GM23338 (cell line): Measurements from ENCODE around the gene TEKT5. TPM values are rescaled to one million over a fixed set of nuclear protein-coding genes. Genes with fewer than 3 reads are reported as not detected.
A peak's percentile ranks its signal among the peaks of the same experiment; 100 is the strongest.

Experiments used
- ATAC-seq: fragments of 200-7000 bp; cut with Tn5 transposase; 3 replicates; pipeline ENCODE4 v1.9.1; 2020
- DNase-seq: peaks from one replicate; pipeline ENCODE4 v3.0.0-alpha.2; 2015; ENCODE audit warnings: low spot score
- H2AFZ ChIP-seq: fragments of 200-600 bp; sonication (generic); 2 replicates; pipeline ENCODE4 v1.8.0; 2016; ENCODE audit warnings: antibody characterized with exemption, mild to moderate bottlenecking, moderate library complexity
- H3F3A ChIP-seq: fragments of 200-600 bp; sonication (generic); replicated peaks from 2 replicates; pipeline ENCODE4 v1.8.0; 2017; ENCODE audit warnings: antibody characterized with exemption, mixed run types, low read depth
- H3K27ac ChIP-seq: fragments of 200-600 bp; sonication (generic); 2 replicates; pipeline ENCODE4 v1.6.1; 2016; ENCODE audit warnings: low read depth
- H3K27me3 ChIP-seq: fragments of 200-600 bp; sonication (generic); 2 replicates; pipeline ENCODE4 v1.8.0; 2016; ENCODE audit warnings: mild to moderate bottlenecking, mixed run types, moderate library complexity; ENCODE audit not compliant: insufficient read depth
- H3K36me3 ChIP-seq: fragments of 200-600 bp; sonication (generic); 2 replicates; pipeline ENCODE4 v1.8.0; 2016; ENCODE audit warnings: mild to moderate bottlenecking; ENCODE audit not compliant: insufficient read depth
- H3K4me1 ChIP-seq: fragments of 200-600 bp; sonication (generic); 2 replicates; pipeline ENCODE4 v1.8.0; 2016; ENCODE audit warnings: mild to moderate bottlenecking, moderate library complexity; ENCODE audit not compliant: insufficient read depth
- H3K4me2 ChIP-seq: fragments of 200-600 bp; sonication (generic); 2 replicates; pipeline ENCODE4 v1.7.1; 2017; ENCODE audit warnings: mixed run types
- H3K4me3 ChIP-seq: fragments of 200-600 bp; sonication (generic); 2 replicates; pipeline ENCODE4 v1.6.1; 2016; ENCODE audit warnings: mixed run types
- H3K79me2 ChIP-seq: fragments of 200-600 bp; sonication (generic); replicated peaks from 2 replicates; pipeline ENCODE4 v1.8.0; 2017; ENCODE audit warnings: mild to moderate bottlenecking; ENCODE audit not compliant: insufficient read depth
- H3K9me2 ChIP-seq: fragments of 200-600 bp; sonication (generic); 2 replicates; pipeline ENCODE4 v1.8.0; 2017; ENCODE audit not compliant: insufficient read depth
- H4K20me1 ChIP-seq: fragments of 200-600 bp; sonication (generic); replicated peaks from 2 replicates; pipeline ENCODE4 v1.8.0; 2017; ENCODE audit warnings: mild to moderate bottlenecking; ENCODE audit not compliant: insufficient read depth
- H3K27ac Mint-ChIP-seq: 2 replicates; pipeline ENCODE4 v1.8.0; 2020; ENCODE audit warnings: inconsistent platforms, mild to moderate bottlenecking, moderate library complexity, mixed read lengths
- H3K27me3 Mint-ChIP-seq: 3 replicates; pipeline ENCODE4 v1.8.0; 2022; ENCODE audit warnings: low read depth, mild to moderate bottlenecking, moderate library complexity, mixed read lengths, inconsistent platforms; ENCODE audit not compliant: insufficient read depth, poor library complexity
- H3K36me3 Mint-ChIP-seq: 3 replicates; pipeline ENCODE4 v1.8.0; 2021; ENCODE audit warnings: low read depth, mild to moderate bottlenecking, inconsistent platforms, moderate library complexity, mixed read lengths
- H3K4me1 Mint-ChIP-seq: 3 replicates; pipeline ENCODE4 v1.8.0; 2020; ENCODE audit warnings: mild to moderate bottlenecking, inconsistent platforms, mixed read lengths
- H3K4me3 Mint-ChIP-seq: 3 replicates; pipeline ENCODE4 v1.8.0; 2021; ENCODE audit warnings: moderate library complexity, mild to moderate bottlenecking, inconsistent platforms, mixed read lengths
- H3K9me3 Mint-ChIP-seq: 3 replicates; pipeline ENCODE4 v1.8.0; 2020; ENCODE audit warnings: moderate library complexity, mild to moderate bottlenecking, inconsistent platforms, mixed read lengths
- EZH2phosphoT487 ChIP-seq: fragments of 200-600 bp; sonication (generic); IDR thresholded peaks from one replicate; pipeline ENCODE4 v1.8.1; 2018; ENCODE audit warnings: antibody characterized with exemption; ENCODE audit not compliant: unreplicated experiment
- NANOG ChIP-seq: IDR thresholded peaks from 2 replicates; pipeline ENCODE4 v1.6.1; 2016; ENCODE audit warnings: antibody characterized with exemption, borderline replicate concordance
- REST ChIP-seq: IDR thresholded peaks from one replicate; pipeline ENCODE4 v1.6.1; 2018; ENCODE audit warnings: antibody characterized with exemption; ENCODE audit not compliant: unreplicated experiment
- STAT1 ChIP-seq: IDR thresholded peaks from one replicate; pipeline ENCODE4 v1.6.1; 2016; ENCODE audit warnings: antibody characterized with exemption; ENCODE audit not compliant: unreplicated experiment
- ZNF114 ChIP-seq: fragments of 250-450 bp; sonication (Bioruptor Pico); IDR thresholded peaks from 2 replicates; pipeline ENCODE4 v1.5.0; 2020; ENCODE audit warnings: mild to moderate bottlenecking, moderate library complexity
- polyA plus RNA-seq: library from polyadenylated mRNA; unstranded; fragments of >200 nt; fragmentation: Nextera tagmentation; extraction: Ambion mirVana; gene quantifications from 2 replicates; pipeline ENCODE4 v1.2.1, GENCODE V29; 2016
- total RNA-seq: library from RNA; depleted of rRNA; stranded (reverse); fragments of >200 nt; shearing (Covaris generic); gene quantifications from 2 replicates; pipeline ENCODE4 v1.2.3, GENCODE V29; 2014
- TF ChIP-seq, protein P1 (sequence below), 2 experiments: fragments of 200-600 bp in 1 of 2; sonication (generic) in 1 of 2; conservative IDR thresholded peaks; 2 replicates each; pipeline versions ENCODE4 v1.5.1 to v1.6.1; 2016 to 2017; ENCODE audit warnings: antibody characterized with exemption in 2 of 2, low read depth in 2 of 2, mild to moderate bottlenecking in 2 of 2, moderate library complexity in 1 of 2
- TF ChIP-seq, protein P2 (sequence below): IDR thresholded peaks from 2 replicates; pipeline ENCODE4 v1.6.1; 2016; ENCODE audit warnings: antibody characterized with exemption
- TF ChIP-seq, protein P3 (sequence below): fragments of 250-450 bp; sonication (Bioruptor Pico); IDR thresholded peaks from 2 replicates; pipeline ENCODE4 v1.5.0; 2020; ENCODE audit warnings: mild to moderate bottlenecking, moderate library complexity

Gene TEKT5
- total and polyA plus RNA-seq, 2 experiments from 2014 or later = 0.52 TPM; not detected in 1

- Mint-ChIP-seq H3K4me3 (no peak overlapping the region), H3K36me3 (peaks cover 4% of the 10 kb centered on the region; the same call in 1 of the 3 replicates), H3K4me1 (no peaks in the 10 kb centered on the region; the same call in 2 of the 3 replicates), H3K27ac (0 out of 2 replicates have a peak overlapping the region, but pooled peaks have one; percentile 70), H3K9me3 (peaks cover 5% of the 10 kb centered on the region; the same call in 2 of the 3 replicates), H3K27me3 (peaks cover 6% of the 10 kb centered on the region)
- peak; percentile 66 for DNase-seq
- Histone ChIP-seq H2AFZ (no peak overlapping the region), H3K4me3 (no peak overlapping the region), H3K36me3 (no peaks in the 10 kb centered on the region), H3K79me2 (no peaks in the 10 kb centered on the region), H4K20me1 (no peaks in the 10 kb centered on the region), H3K27me3 (no peaks in the 10 kb centered on the region), H3K4me1 (no peaks in the 10 kb centered on the region), H3K9me2 (no peaks in the 10 kb centered on the region), H3K27ac (no peak overlapping the region), H3K4me2 (no peak overlapping the region), H3F3A (no peaks in the 10 kb centered on the region)
- peak; percentile 88 for ATAC-seq
- TF ChIP-seq REST = no peak
- TF ChIP-seq EZH2phosphoT487 = no peak
- TF ChIP-seq, protein P1, sequence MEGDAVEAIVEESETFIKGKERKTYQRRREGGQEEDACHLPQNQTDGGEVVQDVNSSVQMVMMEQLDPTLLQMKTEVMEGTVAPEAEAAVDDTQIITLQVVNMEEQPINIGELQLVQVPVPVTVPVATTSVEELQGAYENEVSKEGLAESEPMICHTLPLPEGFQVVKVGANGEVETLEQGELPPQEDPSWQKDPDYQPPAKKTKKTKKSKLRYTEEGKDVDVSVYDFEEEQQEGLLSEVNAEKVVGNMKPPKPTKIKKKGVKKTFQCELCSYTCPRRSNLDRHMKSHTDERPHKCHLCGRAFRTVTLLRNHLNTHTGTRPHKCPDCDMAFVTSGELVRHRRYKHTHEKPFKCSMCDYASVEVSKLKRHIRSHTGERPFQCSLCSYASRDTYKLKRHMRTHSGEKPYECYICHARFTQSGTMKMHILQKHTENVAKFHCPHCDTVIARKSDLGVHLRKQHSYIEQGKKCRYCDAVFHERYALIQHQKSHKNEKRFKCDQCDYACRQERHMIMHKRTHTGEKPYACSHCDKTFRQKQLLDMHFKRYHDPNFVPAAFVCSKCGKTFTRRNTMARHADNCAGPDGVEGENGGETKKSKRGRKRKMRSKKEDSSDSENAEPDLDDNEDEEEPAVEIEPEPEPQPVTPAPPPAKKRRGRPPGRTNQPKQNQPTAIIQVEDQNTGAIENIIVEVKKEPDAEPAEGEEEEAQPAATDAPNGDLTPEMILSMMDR (conservative IDR thresholded peaks at IDR 0.05; ENCODE audit: low read depth in 2 of 2) = peak; percentile 88 to 97
Observed at GRCh38 chr16:10737068-10737625, 42.4 kb upstream of the TEKT5 start.

- Mint-ChIP-seq H3K27me3 (no peaks in the 10 kb centered on the region), H3K9me3 (peaks cover 5% of the 10 kb centered on the region; the same call in 2 of the 3 replicates), H3K36me3 (peaks cover 4% of the 10 kb centered on the region; the same call in 1 of the 3 replicates), H3K4me1 (no peaks in the 10 kb centered on the region; the same call in 2 of the 3 replicates), H3K27ac (no peak overlapping the region), H3K4me3 (no peak overlapping the region)
- H3K4me3 ChIP-seq = no peak overlapping the region
- H4K20me1 ChIP-seq = no peaks in the 10 kb centered on the region
- H3K27ac ChIP-seq = no peak overlapping the region
- H3F3A ChIP-seq = no peaks in the 10 kb centered on the region
- DNase-seq (no peak), ATAC-seq (no peak)
- no peaks in the 10 kb centered on the region for H3K9me2 ChIP-seq
- H2AFZ ChIP-seq = no peak overlapping the region
- no peaks in the 10 kb centered on the region for H3K79me2 ChIP-seq
- no peaks in the 10 kb centered on the region for H3K36me3 ChIP-seq
- H3K4me2 ChIP-seq = no peak overlapping the region
- no peaks in the 10 kb centered on the region for H3K4me1 ChIP-seq
- no peaks in the 10 kb centered on the region for H3K27me3 ChIP-seq
- no peak for TF ChIP-seq EZH2phosphoT487
- no peak for TF ChIP-seq STAT1
- TF ChIP-seq, protein P2, sequence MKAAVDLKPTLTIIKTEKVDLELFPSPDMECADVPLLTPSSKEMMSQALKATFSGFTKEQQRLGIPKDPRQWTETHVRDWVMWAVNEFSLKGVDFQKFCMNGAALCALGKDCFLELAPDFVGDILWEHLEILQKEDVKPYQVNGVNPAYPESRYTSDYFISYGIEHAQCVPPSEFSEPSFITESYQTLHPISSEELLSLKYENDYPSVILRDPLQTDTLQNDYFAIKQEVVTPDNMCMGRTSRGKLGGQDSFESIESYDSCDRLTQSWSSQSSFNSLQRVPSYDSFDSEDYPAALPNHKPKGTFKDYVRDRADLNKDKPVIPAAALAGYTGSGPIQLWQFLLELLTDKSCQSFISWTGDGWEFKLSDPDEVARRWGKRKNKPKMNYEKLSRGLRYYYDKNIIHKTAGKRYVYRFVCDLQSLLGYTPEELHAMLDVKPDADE = no peak
- no peak for TF ChIP-seq ZNF114 (CRISPR knock-in tag)
- no peak for TF ChIP-seq NANOG
- TF ChIP-seq, protein P3, sequence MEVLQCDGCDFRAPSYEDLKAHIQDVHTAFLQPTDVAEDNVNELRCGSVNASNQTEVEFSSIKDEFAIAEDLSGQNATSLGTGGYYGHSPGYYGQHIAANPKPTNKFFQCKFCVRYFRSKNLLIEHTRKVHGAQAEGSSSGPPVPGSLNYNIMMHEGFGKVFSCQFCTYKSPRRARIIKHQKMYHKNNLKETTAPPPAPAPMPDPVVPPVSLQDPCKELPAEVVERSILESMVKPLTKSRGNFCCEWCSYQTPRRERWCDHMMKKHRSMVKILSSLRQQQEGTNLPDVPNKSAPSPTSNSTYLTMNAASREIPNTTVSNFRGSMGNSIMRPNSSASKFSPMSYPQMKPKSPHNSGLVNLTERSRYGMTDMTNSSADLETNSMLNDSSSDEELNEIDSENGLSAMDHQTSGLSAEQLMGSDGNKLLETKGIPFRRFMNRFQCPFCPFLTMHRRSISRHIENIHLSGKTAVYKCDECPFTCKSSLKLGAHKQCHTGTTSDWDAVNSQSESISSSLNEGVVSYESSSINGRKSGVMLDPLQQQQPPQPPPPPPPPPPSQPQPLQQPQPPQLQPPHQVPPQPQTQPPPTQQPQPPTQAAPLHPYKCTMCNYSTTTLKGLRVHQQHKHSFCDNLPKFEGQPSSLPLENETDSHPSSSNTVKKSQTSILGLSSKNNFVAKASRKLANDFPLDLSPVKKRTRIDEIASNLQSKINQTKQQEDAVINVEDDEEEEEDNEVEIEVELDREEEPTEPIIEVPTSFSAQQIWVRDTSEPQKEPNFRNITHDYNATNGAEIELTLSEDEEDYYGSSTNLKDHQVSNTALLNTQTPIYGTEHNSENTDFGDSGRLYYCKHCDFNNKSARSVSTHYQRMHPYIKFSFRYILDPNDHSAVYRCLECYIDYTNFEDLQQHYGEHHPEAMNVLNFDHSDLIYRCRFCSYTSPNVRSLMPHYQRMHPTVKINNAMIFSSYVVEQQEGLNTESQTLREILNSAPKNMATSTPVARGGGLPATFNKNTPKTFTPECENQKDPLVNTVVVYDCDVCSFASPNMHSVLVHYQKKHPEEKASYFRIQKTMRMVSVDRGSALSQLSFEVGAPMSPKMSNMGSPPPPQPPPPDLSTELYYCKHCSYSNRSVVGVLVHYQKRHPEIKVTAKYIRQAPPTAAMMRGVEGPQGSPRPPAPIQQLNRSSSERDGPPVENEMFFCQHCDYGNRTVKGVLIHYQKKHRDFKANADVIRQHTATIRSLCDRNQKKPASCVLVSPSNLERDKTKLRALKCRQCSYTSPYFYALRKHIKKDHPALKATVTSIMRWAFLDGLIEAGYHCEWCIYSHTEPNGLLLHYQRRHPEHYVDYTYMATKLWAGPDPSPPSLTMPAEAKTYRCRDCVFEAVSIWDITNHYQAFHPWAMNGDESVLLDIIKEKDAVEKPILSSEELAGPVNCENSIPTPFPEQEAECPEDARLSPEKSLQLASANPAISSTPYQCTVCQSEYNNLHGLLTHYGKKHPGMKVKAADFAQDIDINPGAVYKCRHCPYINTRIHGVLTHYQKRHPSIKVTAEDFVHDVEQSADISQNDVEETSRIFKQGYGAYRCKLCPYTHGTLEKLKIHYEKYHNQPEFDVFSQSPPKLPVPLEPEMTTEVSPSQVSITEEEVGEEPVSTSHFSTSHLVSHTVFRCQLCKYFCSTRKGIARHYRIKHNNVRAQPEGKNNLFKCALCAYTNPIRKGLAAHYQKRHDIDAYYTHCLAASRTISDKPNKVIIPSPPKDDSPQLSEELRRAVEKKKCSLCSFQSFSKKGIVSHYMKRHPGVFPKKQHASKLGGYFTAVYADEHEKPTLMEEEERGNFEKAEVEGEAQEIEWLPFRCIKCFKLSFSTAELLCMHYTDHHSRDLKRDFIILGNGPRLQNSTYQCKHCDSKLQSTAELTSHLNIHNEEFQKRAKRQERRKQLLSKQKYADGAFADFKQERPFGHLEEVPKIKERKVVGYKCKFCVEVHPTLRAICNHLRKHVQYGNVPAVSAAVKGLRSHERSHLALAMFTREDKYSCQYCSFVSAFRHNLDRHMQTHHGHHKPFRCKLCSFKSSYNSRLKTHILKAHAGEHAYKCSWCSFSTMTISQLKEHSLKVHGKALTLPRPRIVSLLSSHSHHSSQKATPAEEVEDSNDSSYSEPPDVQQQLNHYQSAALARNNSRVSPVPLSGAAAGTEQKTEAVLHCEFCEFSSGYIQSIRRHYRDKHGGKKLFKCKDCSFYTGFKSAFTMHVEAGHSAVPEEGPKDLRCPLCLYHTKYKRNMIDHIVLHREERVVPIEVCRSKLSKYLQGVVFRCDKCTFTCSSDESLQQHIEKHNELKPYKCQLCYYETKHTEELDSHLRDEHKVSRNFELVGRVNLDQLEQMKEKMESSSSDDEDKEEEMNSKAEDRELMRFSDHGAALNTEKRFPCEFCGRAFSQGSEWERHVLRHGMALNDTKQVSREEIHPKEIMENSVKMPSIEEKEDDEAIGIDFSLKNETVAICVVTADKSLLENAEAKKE (CRISPR knock-in tag) = no peak
Observed at GRCh38 chr16:10731790-10732189, 37.1 kb upstream of the TEKT5 start.
